Renal pelvis (tissue), 12 donors: Measurements from ENCODE around the gene CD164. TPM values are rescaled to one million over a fixed set of nuclear protein-coding genes. Genes with fewer than 3 reads are reported as not detected.

ENCODE experiments used
- DNase-seq: peaks from one replicate; pipeline ENCODE4 v3.0.0-alpha.2; 2013
- long read RNA-seq, 16 experiments: transcript quantifications; one replicate each; lab custom pipeline, GENCODE V29; 2026
- polyA plus RNA-seq, 3 donors: library from polyadenylated mRNA; unstranded; fragments of 120-200 nt; gene quantifications; one replicate each; pipeline ENCODE4 v1.2.1, GENCODE V29; 2013; ENCODE audit not compliant: insufficient read length in 3 of 3

CD164 gene
- polyA plus RNA-seq, result 100 to 1,000 TPM; 423 to 525 (median 512) TPM
- long read RNA-seq, donor 1, full-length matches to known transcripts, result 176 of 176 reads
- long read RNA-seq, donor 1, partial matches to known transcripts, result 0 of 176 reads
- long read RNA-seq, donor 1, other reads (novel, unspliced or antisense), result 0 of 176 reads
- long read RNA-seq, donor 2, full-length matches to known transcripts, result 214 of 222 reads
- long read RNA-seq, donor 2, partial matches to known transcripts, result 8 of 222 reads
- long read RNA-seq, donor 2, other reads (novel, unspliced or antisense), result 0 of 222 reads
- long read RNA-seq, donor 3, full-length matches to known transcripts, result 191 of 196 reads
- long read RNA-seq, donor 3, partial matches to known transcripts, result 5 of 196 reads
- long read RNA-seq, donor 3, other reads (novel, unspliced or antisense), result 0 of 196 reads
- long read RNA-seq, donor 4, full-length matches to known transcripts, result 137 of 137 reads
- long read RNA-seq, donor 4, partial matches to known transcripts, result 0 of 137 reads
- long read RNA-seq, donor 4, other reads (novel, unspliced or antisense), result 0 of 137 reads
- long read RNA-seq, donor 5, full-length matches to known transcripts, result 151 of 159 reads
- long read RNA-seq, donor 5, partial matches to known transcripts, result 8 of 159 reads
- long read RNA-seq, donor 5, other reads (novel, unspliced or antisense), result 0 of 159 reads
- long read RNA-seq, donor 6, full-length matches to known transcripts, result 188 of 188 reads
- long read RNA-seq, donor 6, partial matches to known transcripts, result 0 of 188 reads
- long read RNA-seq, donor 6, other reads (novel, unspliced or antisense), result 0 of 188 reads
- long read RNA-seq, donor 7, full-length matches to known transcripts, result 283 of 301 reads
- long read RNA-seq, donor 7, partial matches to known transcripts, result 18 of 301 reads
- long read RNA-seq, donor 7, other reads (novel, unspliced or antisense), result 0 of 301 reads
- long read RNA-seq, donor 8, full-length matches to known transcripts, result 70 of 75 reads
- long read RNA-seq, donor 8, partial matches to known transcripts, result 5 of 75 reads
- long read RNA-seq, donor 8, other reads (novel, unspliced or antisense), result 0 of 75 reads
- long read RNA-seq, donor 9, full-length matches to known transcripts, result 256 of 270 reads
- long read RNA-seq, donor 9, partial matches to known transcripts, result 14 of 270 reads
- long read RNA-seq, donor 9, other reads (novel, unspliced or antisense), result 0 of 270 reads
- long read RNA-seq, donor 10, full-length matches to known transcripts, result 191 of 225 reads
- long read RNA-seq, donor 10, partial matches to known transcripts, result 34 of 225 reads
- long read RNA-seq, donor 10, other reads (novel, unspliced or antisense), result 0 of 225 reads
- long read RNA-seq, donor 11, full-length matches to known transcripts, result 158 of 165 reads
- long read RNA-seq, donor 11, partial matches to known transcripts, result 7 of 165 reads
- long read RNA-seq, donor 11, other reads (novel, unspliced or antisense), result 0 of 165 reads
- long read RNA-seq, donor 12, transcript CD164-203 (5 exons, 2,936 nt), result minor isoform, 10 of 301 reads
- long read RNA-seq, donor 12, transcript CD164-202 (6 exons, 3,365 nt), result major isoform, 261 of 301 reads
- long read RNA-seq, donor 12, transcript CD164-209 (4 exons, 590 nt), result minor isoform, 16 of 301 reads
- long read RNA-seq, donor 12, partial matches to known transcripts, result 11 of 301 reads
- long read RNA-seq, donor 12, other reads (novel, unspliced or antisense), result 0 of 301 reads
- long read RNA-seq, donor 13, full-length matches to known transcripts, result 112 of 117 reads
- long read RNA-seq, donor 13, partial matches to known transcripts, result 5 of 117 reads
- long read RNA-seq, donor 13, other reads (novel, unspliced or antisense), result 0 of 117 reads
- long read RNA-seq, donor 14, full-length matches to known transcripts, result 377 of 390 reads
- long read RNA-seq, donor 14, partial matches to known transcripts, result 13 of 390 reads
- long read RNA-seq, donor 14, other reads (novel, unspliced or antisense), result 0 of 390 reads
- long read RNA-seq, donor 15, full-length matches to known transcripts, result 283 of 300 reads
- long read RNA-seq, donor 15, partial matches to known transcripts, result 12 of 300 reads
- long read RNA-seq, donor 15, other reads (novel, unspliced or antisense), result 5 of 300 reads
- long read RNA-seq, donor 16, transcript CD164-209 (4 exons, 590 nt), result minor isoform, 18 of 205 reads
- long read RNA-seq, donor 16, transcript CD164-202 (6 exons, 3,365 nt), result major isoform, 176 of 205 reads
- long read RNA-seq, donor 16, transcript CD164-203 (5 exons, 2,936 nt), result minor isoform, 6 of 205 reads
- long read RNA-seq, donor 16, partial matches to known transcripts, result 0 of 205 reads
- long read RNA-seq, donor 16, other reads (novel, unspliced or antisense), result 0 of 205 reads

DNA sequence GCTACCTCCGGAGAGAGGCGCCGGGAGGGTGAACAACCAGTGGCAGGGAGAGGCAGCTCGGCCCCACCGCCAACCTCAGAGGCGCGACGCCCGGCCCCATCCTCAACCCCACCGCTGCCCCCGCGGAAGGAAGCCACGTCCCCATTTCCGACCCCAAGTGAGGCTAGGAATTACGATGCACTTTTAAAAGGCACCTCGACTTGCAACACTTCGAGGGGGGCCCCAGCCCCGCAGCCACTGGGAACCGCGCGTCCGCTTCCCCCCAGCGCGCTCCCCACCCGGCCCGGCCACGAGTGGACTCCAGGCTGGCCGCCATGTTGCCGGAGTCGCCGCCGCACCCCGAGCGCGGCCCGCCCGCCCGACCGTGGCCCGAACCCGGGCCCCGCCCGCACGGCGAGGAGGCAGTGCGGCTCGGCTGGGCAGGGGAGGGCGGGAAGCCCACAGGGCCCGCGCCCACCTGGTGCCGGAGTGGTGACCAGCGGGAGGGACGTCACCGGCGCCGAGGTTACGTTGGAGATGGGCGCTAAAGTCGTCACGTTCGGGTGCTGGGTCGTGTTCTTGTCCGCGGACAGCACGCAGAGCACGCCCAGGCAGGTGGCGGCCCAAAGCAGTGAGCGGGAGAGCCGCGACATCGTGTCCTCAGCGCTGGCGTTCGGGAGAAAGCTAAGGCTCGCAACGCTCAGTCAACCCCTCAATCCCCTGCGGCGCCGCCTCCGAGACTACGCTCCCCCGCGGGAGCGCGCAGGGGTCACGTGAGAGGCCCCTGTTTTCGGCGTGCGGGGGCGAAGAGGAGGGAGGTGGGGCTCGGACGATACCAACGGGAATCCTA lies at the start of gene CD164:
TSS of gene CD164 (minus strand) at position 721 of the 829 bp plus-strand sequence. CDS start at position 632, 89 bp downstream.
- DNase-seq, result peak; percentile 95

DNA sequence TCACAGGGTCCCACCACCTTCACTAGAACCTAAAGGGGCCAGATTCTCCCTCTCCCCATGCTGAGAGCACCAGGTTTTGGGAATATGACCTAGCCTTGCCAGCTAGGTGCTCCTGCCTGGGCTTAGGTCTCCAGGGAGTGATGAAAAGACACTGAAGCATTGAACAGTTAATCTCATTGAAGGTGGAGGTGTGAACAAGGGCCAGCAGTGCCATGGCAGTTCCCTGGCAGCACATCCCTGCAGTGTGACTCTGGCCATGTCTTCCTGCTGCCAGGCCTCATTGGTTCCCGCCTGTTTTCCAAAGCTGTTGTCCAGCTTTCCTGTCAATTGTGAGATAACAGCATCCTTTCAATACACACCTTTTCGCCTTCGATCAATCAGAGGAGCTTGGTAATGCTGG lies 47.2 kb upstream of the CD164 start:
- no peak for DNase-seq

DNA sequence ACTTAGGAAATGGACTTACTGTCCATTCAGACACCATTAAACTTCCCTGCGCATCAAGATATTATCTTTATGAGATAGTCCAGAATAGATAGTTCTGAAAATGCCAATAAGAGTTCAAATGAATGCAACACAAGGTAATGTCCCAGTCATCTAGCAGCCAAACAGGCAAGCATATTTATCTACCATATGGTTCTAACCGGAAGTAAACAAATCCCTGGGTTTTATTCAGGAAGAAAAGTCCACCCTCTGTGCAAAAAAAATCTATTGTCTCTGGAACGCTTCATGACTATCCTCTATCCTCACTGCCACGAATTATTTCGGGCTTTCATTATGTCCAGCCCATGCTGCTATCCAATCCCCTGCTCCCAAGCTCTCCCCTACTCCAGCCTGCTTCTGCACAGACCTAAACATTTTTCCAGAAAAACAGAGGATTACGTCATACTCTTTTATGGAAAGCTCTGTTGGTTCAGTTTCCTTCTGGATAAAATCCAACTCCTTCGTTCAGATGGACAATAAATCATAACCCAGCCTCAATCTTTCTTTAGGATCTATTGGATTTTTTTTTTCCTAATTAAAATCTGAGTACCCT lies 46.7 kb upstream of the CD164 start:
- DNase-seq, result peak; percentile 39

DNA sequence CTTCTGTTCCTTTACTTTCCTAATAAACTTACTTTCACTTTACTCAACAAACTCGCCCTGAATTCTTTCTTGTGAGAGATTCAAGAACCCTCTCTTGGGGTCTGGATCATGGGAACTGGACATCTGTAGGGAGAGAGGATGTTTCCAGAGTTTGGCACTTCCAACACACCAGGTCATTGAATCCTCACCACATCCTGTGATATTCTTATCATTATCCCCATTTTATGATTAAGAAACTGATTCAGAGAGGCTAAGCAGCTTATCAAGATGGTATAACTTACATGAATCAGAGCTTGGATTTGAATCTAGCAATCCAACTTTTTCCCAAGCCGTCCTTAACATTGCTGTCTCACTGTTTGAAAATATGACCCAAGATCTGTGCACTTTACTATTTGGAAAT lies 42.7 kb upstream of the CD164 start:
- no peak for DNase-seq

DNA sequence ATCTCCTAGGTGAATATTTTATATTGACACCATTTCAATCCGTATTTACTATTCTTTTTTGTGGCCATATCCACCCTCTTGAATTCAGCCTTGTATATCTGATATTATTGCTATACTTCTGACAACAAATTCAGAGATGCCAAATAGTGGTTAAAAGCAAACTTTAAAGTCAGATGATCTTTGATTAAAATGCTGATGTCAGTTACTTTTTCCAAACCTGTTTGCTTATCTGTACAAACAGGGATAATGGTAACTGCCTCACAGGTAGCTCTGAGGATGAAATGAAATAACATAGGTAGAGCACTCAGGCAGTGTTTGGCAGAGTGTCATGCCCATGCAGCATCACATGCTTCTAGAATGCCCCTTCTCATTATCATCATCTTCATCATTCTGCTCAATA lies 38.9 kb upstream of the CD164 start:
- DNase-seq, result no peak

DNA sequence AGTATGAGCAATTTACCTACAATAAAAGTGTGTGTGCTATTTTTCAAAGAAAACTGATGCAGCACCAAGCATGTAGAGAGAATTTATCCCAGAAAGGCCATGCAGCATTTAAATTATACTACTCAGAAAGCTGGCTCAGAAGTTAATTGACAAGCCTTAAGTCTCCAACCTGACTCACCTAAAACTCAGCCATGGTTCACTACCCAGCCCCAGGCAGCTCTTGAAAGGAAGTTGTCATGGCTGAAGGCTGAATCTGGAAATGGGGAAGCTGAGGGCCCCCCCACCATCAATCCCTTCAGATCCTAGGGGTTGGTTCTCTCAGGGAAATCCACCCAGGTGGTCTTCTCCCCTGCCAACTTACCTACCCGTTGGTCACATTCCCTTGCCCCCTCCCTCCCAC lies 38.5 kb upstream of the CD164 start:
- DNase-seq, result no peak

DNA sequence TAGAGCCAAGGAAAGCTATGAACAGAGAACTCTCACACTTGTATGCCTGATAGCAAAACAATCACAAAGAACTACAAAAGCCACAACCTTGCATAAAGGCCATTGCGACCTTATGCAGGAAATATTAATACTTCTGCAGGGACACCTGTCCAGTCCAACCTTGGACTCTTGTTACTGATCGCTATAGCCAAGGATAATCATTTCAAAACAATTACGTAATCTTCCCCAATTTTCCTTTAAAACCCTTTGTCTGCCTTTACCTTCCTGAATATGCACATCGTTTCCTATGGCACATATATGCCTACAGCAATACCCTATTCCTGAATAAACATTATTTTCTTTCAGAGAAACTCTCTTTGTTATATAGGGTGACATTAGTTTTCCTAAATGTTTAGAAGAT lies 35.4 kb upstream of the CD164 start:
- DNase-seq, result no peak

DNA sequence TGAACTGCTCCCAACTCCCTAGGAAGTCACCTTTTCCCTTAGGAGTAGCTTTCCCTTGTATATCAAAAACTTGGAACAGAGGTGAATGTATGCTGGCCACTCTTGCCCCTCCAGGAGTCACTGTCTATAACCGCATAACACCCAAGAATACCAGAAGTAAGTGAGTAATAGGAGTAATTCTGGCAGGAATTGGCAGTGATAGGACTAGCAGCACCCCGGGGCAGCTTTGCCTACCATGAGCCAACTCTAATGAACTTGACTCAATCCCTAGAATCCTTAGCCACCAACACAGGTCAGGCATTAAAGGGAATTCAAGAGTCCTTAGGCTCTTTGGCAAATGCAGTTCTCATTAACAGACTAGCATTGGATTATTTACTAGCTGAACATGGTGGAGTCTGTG lies 28.8 kb upstream of the CD164 start:
- no peak for DNase-seq

DNA sequence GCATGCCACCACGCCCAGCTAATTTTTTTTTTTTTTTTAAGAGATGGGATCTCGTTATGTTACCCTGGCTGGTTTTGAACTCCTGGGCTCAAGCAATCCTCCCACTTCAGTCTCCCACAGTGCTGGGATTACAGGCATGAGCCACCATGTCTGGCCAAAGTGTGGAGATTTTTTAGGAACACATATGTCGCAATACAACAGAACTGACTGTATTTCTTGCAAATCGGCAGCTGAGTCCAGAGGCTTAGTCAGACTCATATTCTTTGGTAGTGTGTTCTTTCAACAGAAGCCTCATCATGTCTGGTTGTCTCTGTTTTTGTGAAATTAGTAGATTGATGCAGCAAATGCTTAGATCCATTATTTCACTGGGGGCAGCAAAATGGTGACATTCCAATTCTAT lies 23.9 kb upstream of the CD164 start:
- no peak for DNase-seq

DNA sequence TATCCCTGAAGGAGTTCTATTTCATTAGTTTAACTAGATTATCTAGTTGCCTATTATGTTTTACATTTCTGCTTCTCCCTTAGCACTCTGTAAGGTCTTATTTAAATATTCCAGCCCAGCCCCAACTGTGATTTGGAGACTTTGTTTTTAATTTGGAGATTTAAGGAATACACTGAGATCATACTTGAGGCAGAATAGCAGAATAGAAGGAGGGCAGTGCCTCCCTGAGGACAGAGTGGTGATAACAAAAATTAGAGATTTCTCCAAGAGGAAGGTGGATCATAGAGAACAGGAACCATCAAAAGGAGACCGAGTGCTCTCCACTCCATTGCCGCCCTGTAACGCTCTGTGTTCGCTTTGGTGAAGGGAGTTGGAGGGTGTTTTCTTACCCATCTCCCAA lies 14.8 kb upstream of the CD164 start:
- no peak for DNase-seq

DNA sequence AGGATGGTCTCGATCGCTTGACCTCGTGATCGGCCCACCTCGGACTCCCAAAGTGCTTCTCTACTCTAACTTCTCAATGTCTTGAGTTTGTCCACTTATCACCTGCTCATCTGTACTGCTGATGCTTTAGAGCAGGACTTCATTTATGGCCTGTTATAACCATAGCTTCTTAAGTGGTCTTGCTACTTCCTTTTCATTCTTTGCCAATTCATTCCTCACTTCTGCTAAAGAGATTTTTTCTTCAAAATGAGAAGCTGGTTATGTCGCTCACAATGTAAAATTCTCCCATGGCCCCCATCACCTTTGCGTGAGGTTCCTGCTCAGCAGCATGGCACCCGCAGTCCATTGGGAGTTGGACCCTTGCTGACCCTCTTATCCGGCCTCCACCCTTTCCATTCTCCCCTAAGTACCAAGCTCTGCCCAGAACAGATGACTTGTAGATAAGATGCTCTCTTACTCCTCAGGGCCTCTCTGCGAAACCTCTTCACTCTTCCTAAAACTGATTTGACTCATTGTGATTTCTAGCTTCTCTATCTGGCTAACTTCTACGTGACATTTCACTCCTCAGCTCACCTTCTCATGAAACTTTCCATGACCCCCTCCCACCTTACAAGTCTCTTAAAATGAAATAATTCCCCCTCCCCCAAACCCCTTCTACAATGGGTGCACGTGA lies 13.9 kb upstream of the CD164 start:
- DNase-seq, result no peak

DNA sequence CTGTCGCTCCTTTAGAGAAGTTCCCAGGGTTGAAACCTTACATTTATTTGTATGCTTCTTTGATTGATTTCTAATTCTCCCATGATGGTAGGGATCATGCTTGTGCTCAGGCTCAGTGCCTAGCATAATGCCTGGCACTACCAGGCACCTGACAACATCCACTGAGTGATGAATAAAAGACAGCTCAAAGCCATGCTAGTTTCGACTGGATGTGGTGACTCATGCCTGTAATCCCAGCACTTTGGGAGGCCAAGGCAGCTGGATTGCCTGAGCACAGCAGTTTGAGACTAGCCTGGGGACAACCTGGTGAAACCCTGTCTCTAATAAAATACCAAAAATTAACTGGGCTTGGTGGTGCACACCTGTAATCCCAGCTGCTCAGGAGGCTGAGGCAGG lies 11.6 kb upstream of the CD164 start:
- DNase-seq, result no peak

DNA sequence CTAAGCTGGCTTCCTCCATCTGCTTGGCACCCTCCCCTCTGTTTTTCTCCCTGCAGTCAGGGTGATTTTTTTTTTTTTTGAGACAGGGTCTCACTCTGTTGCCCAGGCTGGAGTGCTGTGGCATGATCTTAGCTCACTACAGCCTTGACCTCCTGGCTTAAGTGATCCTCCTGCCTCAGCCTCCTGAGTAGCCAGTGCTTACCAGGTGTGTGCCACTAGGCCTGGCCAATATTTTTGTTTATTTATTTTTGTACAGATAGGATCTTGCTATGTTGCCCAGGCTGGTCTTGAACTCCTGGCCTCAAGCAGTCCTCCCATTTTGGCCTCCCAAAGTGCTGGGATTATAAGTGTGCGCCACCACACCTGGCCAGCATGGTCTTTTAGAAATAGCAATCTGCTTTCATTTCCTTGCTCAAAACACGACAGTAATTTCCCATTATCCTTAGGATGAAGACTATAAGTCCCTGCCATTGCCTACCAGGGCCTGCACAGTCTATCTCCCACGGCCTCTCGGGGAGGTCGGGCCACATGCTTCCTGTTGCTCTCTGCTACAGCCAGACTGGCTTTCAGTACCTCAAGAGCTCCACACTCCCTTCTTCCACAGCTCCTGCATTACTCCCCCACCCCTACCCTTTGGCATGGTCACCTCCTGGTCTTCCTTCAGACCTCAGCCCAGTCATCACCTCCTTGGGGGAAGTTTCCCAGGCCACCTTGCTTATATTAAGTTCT lies 11.1 kb upstream of the CD164 start:
- no peak for DNase-seq

DNA sequence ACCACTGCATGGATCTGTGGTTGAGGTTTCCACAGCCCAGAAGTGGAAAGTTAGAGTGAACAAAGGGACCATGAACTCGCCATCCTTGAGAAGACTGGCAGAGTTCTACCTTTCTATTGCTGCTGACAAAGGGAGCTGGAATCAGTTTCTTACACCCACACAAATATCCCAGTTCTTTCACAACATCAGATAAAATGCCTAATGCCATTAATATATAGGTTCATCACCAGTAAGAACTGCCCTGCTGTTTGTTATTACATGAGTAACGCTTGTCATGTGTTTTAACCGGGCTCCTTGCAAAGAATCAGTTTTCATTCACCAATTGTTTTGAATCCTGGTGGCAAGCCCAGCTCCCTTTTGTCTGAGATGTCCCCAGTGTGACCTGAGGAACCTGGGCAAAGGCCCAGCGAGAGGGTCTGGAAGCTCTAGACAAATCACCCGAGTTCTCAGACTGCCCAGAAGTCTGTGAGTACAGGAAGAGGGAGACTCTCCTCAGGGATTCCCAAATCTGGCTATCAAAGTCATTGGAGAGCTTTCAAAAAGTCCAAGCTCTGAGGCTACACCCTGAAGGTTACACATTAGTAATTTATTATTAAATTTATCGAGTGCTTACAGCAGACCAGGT lies 7.5 kb upstream of the CD164 start:
- no peak for DNase-seq

DNA sequence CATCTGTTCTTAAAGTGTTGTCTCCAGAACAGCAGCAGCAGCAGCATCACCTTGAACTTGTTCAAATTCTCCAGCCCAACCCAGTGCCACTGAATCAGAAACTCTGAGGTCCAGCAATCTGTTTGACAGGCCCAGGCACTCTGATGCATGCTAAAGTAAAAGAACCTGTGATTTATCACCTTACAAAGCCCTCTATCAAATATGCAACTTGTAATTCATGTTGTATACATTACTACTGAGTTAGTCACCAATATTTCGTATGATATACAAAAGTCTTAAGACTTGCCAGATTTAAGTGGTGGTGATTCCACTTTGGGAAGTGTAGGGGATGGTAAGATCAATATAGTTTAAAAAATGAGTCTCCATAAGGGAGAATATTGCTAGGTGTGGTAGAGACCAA lies 6.0 kb upstream of the CD164 start:
- no peak for DNase-seq

DNA sequence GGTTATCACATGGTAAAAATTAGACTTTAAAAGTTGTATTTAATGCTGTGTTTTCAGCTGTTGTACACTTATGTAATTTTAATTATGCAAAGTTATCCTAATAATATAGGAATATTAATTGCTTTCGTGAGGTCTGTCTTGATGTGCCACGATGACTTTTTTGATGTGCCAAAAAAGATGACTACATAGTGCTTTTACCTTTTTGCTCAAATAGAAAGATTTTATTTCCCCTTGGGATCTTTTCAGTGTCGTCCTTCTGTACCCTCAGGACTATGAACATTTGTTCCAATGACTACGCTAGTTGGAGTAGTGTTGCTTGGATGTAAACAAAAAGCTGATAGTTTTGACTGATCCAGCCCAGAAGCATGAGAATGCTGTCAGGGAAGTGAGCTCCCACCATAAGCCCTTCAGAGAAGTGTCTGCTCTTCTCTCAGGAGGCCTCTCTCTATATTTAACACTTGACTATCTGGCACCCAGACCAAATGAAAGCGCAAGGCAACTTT lies 1.2 kb upstream of the CD164 start:
- DNase-seq, result no peak
